WTC11 (cell line): ENCODE measurements around the gene GRAMD1A.

Experiments
- CBFB ChIP-seq: sonication (generic); formaldehyde crosslinking; IDR thresholded peaks from 2 replicates; pipeline ENCODE4 v1.8.1; 2022; ENCODE audit warnings: mild to moderate bottlenecking, low read depth, missing genetic modification reagents
- CREM ChIP-seq: sonication (generic); formaldehyde crosslinking; IDR thresholded peaks from 2 replicates; pipeline ENCODE4 v1.8.1; 2022; ENCODE audit warnings: mild to moderate bottlenecking, missing genetic modification reagents, moderate library complexity
- CTCF ChIP-seq: fragments of 200-600 bp; IDR thresholded peaks from 2 replicates; pipeline ENCODE4 v1.8.0; 2022; ENCODE audit warnings: antibody characterized with exemption
- ETV6 ChIP-seq: sonication (generic); formaldehyde crosslinking; IDR thresholded peaks from 2 replicates; pipeline ENCODE4 v1.8.1; 2022; ENCODE audit warnings: mild to moderate bottlenecking, missing genetic modification reagents
- FOXK1 ChIP-seq: sonication (generic); formaldehyde crosslinking; IDR thresholded peaks from 2 replicates; pipeline ENCODE4 v1.8.0; 2022; ENCODE audit warnings: mild to moderate bottlenecking, moderate library complexity, missing genetic modification reagents
- MXD4 ChIP-seq: fragments of 250-450 bp; sonication (Bioruptor Pico); IDR thresholded peaks from 2 replicates; pipeline ENCODE4 v1.8.0; 2021; ENCODE audit warnings: mild to moderate bottlenecking, moderate library complexity, borderline replicate concordance
- TCF7 ChIP-seq: sonication (generic); formaldehyde crosslinking; IDR thresholded peaks from 2 replicates; pipeline ENCODE4 v1.8.0; 2022; ENCODE audit warnings: mild to moderate bottlenecking, low read depth, missing genetic modification reagents, moderate library complexity
- ZNF121 ChIP-seq: sonication (generic); formaldehyde crosslinking; IDR thresholded peaks from 2 replicates; pipeline ENCODE4 v1.8.0; 2023; ENCODE audit warnings: missing genetic modification reagents
- ZNF263 ChIP-seq: sonication (generic); formaldehyde crosslinking; IDR thresholded peaks from 2 replicates; pipeline ENCODE4 v1.8.1; 2022; ENCODE audit warnings: low read depth, mild to moderate bottlenecking, moderate library complexity, missing genetic modification reagents
- TF ChIP-seq, protein P1 (sequence below): sonication (generic); formaldehyde crosslinking; IDR thresholded peaks from 2 replicates; pipeline ENCODE4 v1.8.1; 2023; ENCODE audit warnings: mild to moderate bottlenecking, missing genetic modification reagents, borderline replicate concordance
- TF ChIP-seq, protein P2 (sequence below): sonication (generic); formaldehyde crosslinking; IDR thresholded peaks from 2 replicates; pipeline ENCODE4 v1.8.1; 2022; ENCODE audit warnings: mild to moderate bottlenecking, moderate library complexity, missing genetic modification reagents

- no peak for TF ChIP-seq ZNF121 (CRISPR knock-in tag)
- no peak for TF ChIP-seq CTCF
- no peak for TF ChIP-seq FOXK1
- TF ChIP-seq CBFB (CRISPR knock-in tag) = no peak
- TF ChIP-seq, protein P1, sequence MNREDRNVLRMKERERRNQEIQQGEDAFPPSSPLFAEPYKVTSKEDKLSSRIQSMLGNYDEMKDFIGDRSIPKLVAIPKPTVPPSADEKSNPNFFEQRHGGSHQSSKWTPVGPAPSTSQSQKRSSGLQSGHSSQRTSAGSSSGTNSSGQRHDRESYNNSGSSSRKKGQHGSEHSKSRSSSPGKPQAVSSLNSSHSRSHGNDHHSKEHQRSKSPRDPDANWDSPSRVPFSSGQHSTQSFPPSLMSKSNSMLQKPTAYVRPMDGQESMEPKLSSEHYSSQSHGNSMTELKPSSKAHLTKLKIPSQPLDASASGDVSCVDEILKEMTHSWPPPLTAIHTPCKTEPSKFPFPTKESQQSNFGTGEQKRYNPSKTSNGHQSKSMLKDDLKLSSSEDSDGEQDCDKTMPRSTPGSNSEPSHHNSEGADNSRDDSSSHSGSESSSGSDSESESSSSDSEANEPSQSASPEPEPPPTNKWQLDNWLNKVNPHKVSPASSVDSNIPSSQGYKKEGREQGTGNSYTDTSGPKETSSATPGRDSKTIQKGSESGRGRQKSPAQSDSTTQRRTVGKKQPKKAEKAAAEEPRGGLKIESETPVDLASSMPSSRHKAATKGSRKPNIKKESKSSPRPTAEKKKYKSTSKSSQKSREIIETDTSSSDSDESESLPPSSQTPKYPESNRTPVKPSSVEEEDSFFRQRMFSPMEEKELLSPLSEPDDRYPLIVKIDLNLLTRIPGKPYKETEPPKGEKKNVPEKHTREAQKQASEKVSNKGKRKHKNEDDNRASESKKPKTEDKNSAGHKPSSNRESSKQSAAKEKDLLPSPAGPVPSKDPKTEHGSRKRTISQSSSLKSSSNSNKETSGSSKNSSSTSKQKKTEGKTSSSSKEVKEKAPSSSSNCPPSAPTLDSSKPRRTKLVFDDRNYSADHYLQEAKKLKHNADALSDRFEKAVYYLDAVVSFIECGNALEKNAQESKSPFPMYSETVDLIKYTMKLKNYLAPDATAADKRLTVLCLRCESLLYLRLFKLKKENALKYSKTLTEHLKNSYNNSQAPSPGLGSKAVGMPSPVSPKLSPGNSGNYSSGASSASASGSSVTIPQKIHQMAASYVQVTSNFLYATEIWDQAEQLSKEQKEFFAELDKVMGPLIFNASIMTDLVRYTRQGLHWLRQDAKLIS = no peak
- TF ChIP-seq, protein P2, sequence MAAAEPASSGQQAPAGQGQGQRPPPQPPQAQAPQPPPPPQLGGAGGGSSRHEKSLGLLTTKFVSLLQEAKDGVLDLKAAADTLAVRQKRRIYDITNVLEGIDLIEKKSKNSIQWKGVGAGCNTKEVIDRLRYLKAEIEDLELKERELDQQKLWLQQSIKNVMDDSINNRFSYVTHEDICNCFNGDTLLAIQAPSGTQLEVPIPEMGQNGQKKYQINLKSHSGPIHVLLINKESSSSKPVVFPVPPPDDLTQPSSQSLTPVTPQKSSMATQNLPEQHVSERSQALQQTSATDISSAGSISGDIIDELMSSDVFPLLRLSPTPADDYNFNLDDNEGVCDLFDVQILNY (CRISPR knock-in tag) = no peak
- no peak for TF ChIP-seq CREM (CRISPR knock-in tag)
- no peak for TF ChIP-seq TCF7
- TF ChIP-seq ETV6 (CRISPR knock-in tag) = no peak
- no peak for TF ChIP-seq MXD4 (CRISPR knock-in tag)
- no peak for TF ChIP-seq ZNF263 (CRISPR knock-in tag)
Observed at GRCh38 chr19:35011737-35012682, 11.9 kb downstream of the GRAMD1A start.
